Fibroblast of pulmonary artery (primary cell): ENCODE data around the gene SLC25A46.

ENCODE experiments used
- DNase-seq: peaks from one replicate; pipeline ENCODE4 v3.0.0-alpha.2; 2010; ENCODE audit warnings: low read depth
- H3K4me3 ChIP-seq: replicated peaks from 2 replicates; pipeline ENCODE4 v1.5.1; 2011; ENCODE audit warnings: low read depth, mild to moderate bottlenecking, control low read depth, low read length, moderate library complexity
- CTCF ChIP-seq: IDR thresholded peaks from 2 replicates; pipeline ENCODE4 v1.5.1; 2011; ENCODE audit warnings: mild to moderate bottlenecking, control low read depth, low read length, inconsistent platforms; ENCODE audit errors: missing control alignments

The SLC25A46 gene

GRCh38 chr5:110757118-110757729, 18.4 kb downstream of the SLC25A46 start:
- no peak overlapping the region for H3K4me3 ChIP-seq
- peak; percentile 77 for DNase-seq
- peak; percentile 63 for TF ChIP-seq CTCF

- TF ChIP-seq CTCF = no peak
- no peak overlapping the region for H3K4me3 ChIP-seq
- DNase-seq = no peak
Observed at GRCh38 chr5:110760158-110760557, 21.4 kb downstream of the SLC25A46 start.

GRCh38 chr5:110768138-110768860, 29.5 kb downstream of the SLC25A46 start:
- DNase-seq = peak; percentile 53
- no peak for TF ChIP-seq CTCF
- no peak overlapping the region for H3K4me3 ChIP-seq

GRCh38 chr5:110769000-110769681, 30.3 kb downstream of the SLC25A46 start:
- H3K4me3 ChIP-seq = no peak overlapping the region
- DNase-seq = peak; percentile 90
- TF ChIP-seq CTCF = no peak

- no peak overlapping the region for H3K4me3 ChIP-seq
- no peak for DNase-seq
- no peak for TF ChIP-seq CTCF
Observed at GRCh38 chr5:110770286-110770685, 31.5 kb downstream of the SLC25A46 start.

GRCh38 chr5:110784901-110785300, 46.1 kb downstream of the SLC25A46 start:
- H3K4me3 ChIP-seq = no peak overlapping the region
- no peak for TF ChIP-seq CTCF
- no peak for DNase-seq
